DMS79 (cell line): ENCODE results near the gene GHRHR.

Experiments used
- DNase-seq: peaks from one replicate; lab custom pipeline; 2025; lab: John Stamatoyannopoulos, UW

Gene GHRHR

DNA sequence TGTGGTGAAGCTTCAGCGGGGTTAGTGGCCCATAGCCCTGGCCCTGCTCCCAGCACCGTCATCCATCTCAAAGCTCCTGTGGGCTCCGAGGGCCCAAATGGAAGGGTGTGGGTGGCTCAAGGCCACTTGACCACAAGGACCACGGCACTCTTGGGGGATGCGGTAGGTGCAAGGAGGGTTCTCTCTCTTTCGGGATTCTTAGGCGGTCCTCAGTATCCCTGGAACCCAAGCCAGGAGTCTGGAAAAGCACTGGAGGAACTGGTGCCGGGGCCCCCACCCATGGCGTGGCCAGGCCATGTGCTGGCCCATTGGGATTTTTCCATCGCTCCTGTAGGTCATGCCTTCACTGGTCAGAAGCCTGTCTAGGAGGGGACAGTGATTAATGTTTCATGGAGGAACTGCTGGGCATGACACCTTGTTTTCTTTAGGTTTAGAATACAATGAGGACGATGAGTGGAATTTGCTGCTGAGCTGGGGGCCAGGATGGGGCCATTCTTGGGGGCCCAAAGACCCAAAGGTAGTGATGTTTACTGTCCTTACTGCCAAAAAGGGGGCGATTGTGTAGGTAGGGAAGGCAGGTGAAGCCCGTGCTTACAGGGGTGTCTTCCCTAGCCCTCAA lies 35.4 kb upstream of the GHRHR start:
- DNase-seq = no peak

DNA sequence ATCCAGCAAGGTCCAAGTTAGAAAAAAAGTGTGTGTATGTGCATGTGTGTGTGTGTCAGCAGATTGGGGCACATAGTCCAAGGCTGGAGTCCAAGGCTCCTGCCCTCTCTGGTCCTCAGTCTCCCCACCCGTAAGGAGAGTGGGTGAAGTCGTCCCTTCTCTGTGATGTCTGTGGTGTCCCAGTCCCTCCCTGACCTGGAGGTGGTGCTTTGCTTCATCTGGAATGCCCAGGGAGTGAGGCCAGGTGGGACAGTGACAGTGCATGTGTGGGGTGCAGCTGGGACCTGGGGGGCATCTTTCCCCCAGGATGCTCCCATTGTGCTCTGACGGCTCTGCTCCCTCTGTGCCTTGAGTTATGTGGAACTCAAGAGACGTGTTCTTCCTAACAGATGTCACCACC lies 34.1 kb upstream of the GHRHR start:
- DNase-seq = no peak

DNA sequence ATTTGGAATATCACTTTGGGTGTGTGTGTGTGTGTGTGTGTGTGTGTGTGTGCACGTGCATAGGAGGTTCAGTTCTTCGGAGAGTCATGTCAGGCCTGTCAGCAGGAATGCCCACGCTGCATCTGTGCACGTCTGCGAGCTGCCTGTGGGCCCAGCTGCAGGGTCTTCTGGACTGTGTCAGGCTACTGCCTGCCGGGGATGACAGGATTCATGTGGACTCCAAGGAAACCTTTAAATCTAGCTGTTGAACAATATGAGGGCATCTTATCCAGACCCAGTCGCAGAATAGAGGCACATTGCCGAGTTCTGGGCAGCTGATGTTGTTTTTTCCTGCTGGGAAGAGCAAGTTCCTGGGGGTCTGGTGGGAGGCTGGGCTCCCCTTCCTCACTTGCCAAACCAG lies 33.1 kb upstream of the GHRHR start:
- DNase-seq = no peak

DNA sequence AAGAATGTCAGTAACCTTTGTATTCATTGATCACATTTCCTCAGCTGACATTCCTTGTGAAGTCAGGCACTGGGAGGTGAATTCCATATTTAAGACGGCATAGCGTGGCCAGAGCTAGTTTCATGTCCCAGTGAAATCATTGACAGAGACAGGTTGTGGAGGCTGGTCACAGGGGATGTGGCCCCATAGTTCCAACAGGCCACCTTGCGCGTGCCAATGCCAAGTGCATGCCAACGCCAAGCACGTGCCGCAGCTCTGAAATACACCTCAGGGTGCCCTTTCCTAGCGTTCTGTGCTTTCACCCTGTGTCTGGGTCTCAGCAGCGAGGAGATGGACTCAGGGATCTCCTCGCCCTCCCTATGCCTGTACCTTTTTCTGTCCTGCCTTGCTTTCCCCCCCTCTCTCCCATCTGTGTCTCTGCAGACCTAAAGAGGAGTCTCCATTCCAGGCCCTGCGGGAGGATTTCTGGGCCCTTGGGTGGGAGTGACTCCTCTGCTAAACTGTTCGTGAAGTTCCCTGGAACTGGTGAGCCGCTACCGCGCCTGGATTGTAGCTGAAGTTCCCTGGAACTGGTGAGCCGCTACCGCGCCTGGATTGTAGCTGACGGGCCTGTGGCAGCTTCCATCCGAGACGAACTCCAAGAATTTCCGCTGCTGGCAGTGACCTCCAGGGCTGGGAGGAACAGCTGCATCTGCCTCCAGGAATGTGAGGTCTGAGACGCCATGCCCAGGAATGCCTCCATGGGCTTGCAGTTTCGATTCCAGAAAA lies 32.4 kb upstream of the GHRHR start:
- DNase-seq = no peak

DNA sequence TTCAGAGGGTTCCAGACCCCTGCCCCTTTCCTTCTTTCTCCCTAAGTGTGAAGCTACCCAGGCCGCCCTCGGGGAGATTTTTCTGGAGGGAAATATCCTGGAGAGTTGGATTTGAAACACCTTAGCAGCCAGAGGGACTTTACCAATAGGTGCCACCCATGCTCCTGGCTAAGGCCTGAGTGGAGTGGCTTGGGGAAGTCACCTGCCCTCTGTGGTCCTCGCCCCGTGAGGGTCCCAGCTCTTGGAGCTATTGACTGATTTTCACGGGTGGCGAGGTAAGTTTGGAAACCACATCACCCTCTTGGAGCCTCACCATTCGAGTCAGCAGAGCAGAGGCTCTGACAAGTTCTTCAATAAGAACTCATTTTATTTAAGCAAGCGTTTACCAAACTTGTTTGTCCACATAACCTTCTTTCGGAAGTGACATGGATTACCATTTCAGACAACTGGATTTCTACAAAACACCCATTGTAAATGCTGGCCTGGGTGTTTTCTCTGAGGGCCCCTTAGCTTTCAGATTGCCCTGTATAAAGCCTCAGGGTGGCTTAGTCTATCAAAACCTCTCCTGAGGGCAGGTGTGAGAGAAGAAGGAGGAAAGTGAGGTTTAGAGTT lies 31.7 kb upstream of the GHRHR start:
- DNase-seq = no peak

DNA sequence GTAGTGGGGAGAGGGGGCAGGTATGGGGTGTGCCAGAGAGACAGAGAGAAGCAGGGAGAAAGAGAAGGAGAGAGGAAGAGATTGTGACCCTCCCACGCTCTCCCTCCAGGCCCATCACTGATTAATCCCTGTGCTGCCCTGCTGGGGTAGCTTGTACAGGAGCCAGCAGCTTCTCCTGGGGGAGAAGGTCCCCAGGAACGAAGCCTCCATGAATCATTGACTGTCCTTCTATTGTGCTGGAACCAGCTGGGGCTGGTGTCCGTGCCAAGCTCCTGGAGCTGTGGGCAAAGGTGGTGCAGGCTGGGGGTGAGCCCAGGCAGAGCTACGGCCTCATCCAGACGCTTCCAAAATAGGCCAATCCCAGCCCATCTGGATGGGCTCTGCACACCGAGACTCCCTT lies 31.2 kb upstream of the GHRHR start:
- no peak for DNase-seq

DNA sequence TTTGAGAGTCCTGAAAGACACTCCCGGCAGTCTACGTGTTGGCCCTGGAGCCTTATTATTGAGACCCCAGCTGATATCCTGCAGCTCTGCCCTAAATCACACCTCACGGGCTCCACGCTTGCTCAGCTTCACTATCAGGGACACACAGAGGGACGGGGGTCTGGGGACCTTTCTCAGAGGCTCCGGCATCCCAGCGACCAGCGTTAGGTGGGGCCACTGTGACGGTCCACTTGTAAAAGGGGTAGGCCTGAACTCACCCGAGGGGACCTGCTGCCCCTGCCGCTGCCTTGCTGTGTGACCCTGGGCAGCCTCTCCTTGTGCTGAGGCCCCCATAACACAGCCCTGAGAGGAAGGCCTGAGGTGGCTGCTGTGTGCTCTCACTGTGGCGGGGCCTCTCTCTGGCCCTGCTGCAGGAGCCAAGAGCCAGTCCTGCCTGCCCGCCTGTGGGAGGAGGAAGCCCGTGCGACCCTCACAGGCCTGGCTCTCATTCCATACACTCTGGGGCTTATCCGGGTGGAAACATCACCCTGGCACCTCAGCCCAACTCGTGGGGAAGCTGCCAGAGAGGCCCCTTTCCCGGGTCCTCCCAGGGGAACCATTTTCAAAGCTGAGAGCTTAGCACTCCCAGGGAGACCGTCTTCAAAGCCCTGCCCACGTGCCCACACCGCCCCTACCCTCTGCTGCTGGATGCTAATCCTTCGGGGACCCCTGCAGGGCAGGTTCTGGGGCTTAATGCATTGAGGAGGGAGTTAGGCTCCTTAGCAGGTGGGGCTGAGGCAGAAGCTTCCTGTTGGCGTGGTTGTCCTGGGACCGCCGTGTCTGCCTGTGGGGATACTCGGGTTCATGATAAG lies 30.4 kb upstream of the GHRHR start:
- no peak for DNase-seq

DNA sequence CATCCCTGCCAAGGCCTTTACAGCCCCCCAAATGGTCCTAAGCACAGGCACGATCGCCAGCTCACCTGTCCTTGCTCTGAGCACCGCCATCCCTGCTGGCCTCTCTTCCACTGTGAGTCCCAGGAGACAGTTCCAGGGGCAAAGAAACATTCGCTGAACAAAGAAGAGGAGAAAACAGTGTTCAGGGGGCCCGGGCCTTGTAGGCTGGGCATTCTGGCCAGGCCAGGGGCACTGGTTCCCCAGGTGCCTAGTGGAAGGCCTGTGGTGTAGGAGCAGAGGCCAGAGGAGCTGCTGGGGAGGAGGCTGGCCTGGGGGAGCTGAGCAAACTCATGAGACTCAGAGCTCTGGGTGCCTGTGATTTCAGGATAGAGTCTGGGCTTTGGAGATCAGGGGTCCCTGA lies 29.5 kb upstream of the GHRHR start:
- DNase-seq = no peak

DNA sequence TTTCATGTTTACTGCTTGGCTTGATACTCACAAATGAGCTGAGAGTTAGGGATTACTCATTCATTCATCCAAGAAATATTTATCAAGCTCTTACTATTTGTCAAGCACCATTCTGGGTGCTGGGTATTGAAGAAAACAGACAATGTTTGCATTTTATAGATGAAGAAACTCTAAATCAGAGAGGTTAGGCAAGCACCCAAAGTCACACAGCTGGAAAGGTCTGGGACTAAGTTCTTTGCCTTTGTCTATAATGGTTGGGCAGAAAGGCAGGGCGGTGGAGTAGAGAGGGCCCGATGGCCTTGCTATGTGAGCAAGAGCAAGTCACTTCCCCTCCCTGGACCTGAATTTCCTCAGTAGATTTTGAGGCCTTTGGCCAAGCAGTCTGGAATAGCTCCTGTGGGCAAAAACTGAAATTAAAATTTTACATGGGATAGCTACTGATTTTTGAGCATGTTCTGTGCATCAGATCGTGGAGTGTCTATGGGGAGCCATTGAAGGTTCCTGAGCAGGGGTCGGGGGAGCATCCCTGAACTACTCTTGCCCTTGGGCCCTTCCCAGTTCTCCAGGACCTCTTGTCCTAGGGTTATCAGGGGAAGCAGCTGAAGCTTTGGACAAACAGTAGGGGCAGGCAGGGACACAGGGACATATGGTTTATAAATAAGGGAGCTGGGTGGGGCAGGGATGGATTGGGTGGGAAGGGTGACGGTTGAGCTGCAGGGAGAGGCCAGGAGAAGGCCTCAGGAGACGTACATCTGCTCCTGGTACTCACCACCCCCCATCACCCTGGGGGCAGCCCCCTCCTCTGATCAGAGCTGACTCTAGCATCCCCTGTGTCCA lies 28.8 kb upstream of the GHRHR start:
- no peak for DNase-seq

DNA sequence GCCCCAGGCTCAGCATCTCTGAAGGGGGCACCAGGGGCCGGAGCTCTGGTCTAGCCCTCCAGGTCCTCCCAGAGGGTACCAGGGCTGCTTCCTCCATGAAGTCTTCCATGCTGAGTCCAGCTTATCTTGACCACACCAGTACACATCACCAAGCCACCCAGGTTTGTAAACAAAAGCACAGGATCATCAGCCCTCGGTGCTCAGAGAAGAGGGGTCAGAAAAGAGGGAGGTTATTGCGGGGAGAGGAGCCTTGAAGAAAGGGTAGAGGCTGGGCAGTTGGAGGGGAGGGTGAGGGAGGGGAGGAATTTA lies 28.2 kb upstream of the GHRHR start:
- no peak for DNase-seq

DNA sequence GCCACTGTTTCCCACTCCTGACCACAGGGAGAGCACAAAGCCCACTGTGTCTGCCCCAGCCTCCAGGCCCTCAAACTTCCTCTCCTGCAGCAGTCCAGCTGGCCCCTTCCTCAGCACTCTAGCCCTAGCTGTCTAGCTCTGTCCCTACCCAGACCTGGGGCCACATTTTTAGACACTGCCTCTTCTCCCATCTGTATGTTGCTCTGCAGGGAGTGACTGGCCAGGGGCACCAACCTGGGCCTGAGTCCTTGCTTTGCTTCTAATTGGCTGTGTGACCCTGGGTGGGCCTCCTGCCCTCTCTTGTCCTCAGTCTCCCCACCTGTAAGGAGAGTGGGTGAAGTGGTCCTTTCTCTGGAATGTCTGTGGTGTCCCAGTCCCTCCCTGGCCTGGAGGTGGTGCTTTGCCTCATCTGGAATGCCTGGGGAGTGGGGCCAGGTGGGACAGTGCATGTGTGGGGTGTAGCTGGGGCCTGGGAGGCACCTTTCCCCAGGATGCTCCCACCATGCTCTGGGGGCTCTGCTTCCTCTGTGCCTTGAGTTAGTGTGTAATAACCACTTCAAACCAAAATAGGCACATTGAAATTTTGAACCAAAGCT lies 27.0 kb upstream of the GHRHR start:
- DNase-seq = no peak

DNA sequence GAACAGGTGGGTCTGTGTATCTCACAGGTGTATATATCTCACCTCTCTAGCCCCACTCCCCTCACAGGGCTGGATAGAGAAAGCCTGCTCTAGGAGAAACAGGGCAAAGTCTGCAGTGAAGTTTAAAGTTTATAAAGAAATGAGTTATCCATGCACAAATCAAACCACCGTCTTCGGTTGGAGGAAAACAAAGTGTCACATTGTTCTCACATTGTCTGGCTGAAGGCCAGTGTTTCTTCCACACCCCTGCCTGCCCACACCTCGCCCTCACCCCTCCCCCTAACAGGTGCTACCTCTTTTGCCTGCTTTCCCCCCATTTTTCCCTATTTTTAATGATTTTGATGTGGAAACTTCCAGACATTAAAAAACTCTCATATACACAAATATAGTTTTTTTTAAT lies 26.3 kb upstream of the GHRHR start:
- DNase-seq = no peak

DNA sequence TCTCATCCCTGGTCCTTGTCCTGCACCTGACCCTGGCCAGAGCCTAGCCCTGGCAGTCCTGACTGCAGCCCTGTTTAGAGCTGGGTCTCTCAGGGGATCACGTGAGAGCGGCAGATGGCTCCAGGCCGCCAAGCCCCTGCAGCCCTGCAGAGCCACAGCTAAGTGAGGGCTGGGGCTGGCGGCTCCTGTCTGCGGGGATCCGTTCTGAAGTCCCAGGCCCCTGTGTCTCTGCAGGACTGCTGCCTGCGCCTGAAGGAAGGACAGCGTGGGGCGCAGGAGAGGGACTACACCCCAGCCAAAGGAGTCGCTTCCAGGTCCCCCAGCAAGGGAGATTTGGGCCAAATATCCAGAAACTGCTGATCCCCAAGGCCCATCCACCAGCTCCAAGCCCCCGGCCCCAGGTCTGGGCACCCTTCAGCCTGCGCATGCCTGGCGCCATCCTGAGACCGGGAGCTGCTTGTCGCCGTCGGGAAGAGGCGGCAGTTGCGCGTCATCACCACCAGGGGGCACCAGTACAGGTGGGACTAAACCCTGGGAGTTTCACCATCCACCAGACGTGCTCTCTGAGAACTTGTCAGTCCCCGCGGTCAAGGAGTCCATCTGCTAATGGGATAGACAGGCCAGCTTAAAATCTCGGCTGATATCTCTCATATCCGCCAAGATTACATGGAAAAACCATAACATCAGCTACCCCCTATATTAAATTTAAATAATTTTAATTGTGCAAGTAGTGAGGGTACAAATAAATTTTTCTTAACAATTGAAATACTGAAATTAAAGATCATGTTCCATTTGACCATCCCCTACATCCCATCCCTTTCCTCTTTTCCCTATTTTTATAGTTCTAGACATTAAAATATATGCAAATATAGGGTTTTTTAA lies 25.1 kb upstream of the GHRHR start:
- peak; percentile 42 for DNase-seq

DNA sequence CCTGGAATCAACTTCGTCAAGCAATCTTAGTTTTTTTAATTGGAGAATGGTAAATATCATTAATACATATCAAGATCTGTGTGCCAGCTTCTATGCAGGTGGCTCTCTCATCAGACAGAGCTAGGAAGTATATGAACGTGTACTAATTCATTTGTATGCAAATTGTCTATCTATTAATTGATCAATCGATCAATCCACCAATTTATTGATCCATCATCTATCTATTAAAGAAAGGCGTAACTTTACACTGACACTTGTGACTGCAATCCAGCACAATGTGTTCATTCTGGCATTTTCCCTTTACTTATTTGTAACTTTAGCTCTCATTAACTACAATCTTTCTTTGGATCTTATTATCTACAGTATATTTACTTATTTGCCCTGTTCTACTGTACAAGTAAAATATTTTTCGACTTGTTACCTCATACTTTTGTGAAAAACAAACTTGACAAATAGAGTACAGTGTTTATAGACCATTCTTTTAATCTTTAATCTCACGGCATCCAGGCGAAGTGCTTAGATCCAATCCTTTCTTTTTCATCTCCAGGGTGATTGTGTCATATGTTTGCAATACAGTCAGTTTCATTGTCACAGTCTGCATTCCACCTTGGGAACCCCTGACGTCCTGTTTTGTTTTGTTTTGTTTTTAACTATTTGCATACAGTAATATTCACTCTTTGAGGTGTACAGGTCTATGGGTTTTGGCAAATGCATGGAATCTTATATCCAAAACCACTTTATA lies 22.0 kb upstream of the GHRHR start:
- no peak for DNase-seq

DNA sequence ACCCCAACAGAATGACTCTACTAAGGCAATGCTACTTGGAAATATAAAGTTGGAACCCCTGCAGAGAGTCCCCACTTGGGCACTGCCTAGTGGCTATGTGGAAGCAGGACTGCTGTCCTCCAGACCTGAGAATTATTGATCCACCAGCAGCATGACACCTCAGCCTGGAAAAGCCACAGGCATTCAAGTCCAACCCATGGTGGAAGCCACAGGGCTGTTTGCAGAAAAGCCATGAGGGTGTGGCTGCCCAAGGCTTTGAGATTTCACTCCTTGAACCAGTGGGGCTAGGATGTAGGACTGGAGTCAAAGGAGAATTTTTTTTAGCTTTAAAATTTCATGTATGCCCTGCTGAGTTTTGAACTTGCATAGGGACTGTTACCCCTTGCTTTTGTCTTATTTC lies 13.6 kb upstream of the GHRHR start:
- DNase-seq = no peak

DNA sequence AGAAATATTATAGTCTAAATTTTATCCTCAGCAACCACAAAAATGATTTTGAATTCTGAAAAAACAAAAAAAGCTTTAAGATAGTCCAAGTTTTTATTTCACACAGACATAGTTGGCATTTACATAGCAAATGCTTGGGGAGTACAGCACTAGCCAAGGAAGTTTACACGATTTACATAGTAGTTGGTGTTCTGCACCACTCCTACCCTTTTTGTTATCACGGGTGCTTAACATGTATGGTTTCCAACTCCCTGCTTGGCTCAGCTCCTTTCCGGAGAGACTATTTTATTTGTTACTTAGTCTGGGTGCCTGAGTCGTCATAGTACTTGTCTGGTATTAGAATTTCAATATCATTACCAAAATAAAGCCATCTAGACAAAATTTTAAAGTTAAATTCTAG lies 8.8 kb upstream of the GHRHR start:
- DNase-seq = no peak

DNA sequence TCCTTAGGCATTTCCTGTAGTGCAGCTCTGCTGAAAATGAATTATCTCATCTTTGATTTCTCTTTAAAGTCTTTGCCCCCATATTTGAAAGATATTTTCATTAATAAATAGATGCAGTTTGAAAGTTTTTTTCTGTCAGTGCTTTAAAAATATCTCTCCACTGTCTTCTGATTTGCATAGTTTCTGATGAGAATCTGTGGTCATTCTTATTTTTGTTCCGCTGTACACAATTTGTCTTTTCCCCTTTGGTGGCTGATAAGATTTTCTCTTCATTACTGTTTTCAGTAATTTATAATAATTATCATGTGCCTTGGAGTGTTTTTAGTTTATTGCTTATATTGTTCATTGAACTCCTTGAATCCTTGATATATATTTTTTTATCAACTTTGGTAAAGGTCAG lies 7.0 kb upstream of the GHRHR start:
- DNase-seq = no peak

DNA sequence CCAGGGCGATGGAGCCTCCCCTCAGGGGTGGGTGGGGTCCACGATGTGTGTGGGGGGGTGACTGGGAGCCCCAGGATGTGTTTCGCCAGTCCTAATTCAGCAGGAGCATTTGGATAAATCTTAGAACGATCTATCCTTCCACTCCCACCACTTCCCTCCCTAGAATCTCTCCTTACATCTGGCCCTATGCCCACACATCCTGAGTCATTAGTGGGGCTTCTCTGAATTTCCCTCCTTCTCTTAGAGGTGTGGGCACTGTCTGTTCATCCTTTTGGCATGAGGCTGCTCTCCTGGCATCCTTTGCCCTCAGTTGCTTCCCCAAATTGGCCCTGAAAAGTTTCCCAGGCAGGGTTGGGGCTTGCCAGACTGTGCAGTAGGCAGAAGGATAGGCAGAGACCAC lies 1.6 kb downstream of the GHRHR start:
- no peak for DNase-seq

DNA sequence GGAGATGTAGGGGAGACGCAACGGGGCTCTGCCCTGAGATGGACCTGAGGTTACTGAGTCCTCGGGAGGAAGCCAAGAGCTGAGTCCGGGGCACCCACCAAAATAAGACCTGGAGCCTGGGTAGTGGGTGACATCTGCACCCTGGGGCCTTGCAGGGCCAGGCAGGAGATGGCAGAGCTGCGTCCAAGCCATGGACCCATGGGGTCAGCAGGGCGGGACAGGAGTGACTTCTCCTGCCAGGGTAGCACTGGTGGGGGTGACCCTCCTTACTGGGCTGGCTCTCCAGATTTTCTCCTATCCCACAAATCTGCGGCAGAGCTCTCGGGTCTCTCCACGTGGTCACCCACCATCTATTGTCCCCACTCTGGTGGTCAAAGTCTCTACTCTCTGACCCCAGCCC lies 2.1 kb downstream of the GHRHR start:
- DNase-seq = no peak

DNA sequence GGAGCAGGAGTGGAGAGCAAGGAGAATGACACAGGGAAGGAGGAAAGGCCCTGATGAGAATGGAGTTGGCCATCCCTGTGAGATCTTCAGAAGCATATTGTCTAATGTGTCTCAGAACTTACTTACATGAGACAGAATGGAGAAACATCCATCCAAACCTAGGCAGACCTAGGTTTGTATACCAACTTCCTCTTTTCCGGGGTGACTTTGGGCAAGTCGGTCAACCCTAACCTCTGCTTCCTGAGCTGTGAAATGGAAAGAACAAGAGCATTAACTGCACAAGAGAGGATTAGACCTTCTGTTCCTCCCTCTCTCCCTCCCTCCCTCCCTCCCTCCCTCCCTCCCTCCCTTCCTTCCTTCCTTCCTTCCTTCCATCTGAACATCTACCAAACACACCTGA lies 4.5 kb downstream of the GHRHR start:
- DNase-seq = no peak
